Brain microvascular endothelial cell (primary cell): ENCODE results near the gene FAM20A.

Source experiments
- DNase-seq: peaks from one replicate; pipeline ENCODE4 v3.0.0-alpha.2; 2020
- H3K27ac ChIP-seq: fragments of 250-450 bp; sonication (Bioruptor Pico); 2 replicates; pipeline ENCODE4 v1.5.1; 2020; ENCODE audit warnings: mild to moderate bottlenecking, moderate library complexity
- H3K27me3 ChIP-seq: fragments of 250-450 bp; sonication (Bioruptor Pico); replicated peaks from 2 replicates; pipeline ENCODE4 v1.5.1; 2020; ENCODE audit warnings: mild to moderate bottlenecking
- H3K36me3 ChIP-seq: fragments of 250-450 bp; sonication (Bioruptor Pico); replicated peaks from 2 replicates; pipeline ENCODE4 v1.5.1; 2020; ENCODE audit warnings: mild to moderate bottlenecking
- H3K4me3 ChIP-seq: 2 replicates; pipeline ENCODE4 v1.5.1; 2011; ENCODE audit warnings: low read depth, mild to moderate bottlenecking, control low read depth, low read length, moderate library complexity
- in situ Hi-C: cut with HindIII; loops from 2 replicates; pipeline ENCODE4 v1.10.0; 2017; ENCODE audit warnings: low sequenced_read_pairs, low pct_ligation_motif_present
- TF ChIP-seq, protein P1 (sequence below): IDR thresholded peaks from 2 replicates; pipeline ENCODE4 v1.5.1; 2011; ENCODE audit warnings: low read depth, mild to moderate bottlenecking, moderate library complexity, low read length, control low read depth, inconsistent platforms; ENCODE audit errors: missing control alignments

FAM20A gene

GRCh38 chr17:68640242-68640989 lies 39.2 kb upstream of the FAM20A start:
- no peak overlapping the region for H3K27ac ChIP-seq
- TF ChIP-seq, protein P1, sequence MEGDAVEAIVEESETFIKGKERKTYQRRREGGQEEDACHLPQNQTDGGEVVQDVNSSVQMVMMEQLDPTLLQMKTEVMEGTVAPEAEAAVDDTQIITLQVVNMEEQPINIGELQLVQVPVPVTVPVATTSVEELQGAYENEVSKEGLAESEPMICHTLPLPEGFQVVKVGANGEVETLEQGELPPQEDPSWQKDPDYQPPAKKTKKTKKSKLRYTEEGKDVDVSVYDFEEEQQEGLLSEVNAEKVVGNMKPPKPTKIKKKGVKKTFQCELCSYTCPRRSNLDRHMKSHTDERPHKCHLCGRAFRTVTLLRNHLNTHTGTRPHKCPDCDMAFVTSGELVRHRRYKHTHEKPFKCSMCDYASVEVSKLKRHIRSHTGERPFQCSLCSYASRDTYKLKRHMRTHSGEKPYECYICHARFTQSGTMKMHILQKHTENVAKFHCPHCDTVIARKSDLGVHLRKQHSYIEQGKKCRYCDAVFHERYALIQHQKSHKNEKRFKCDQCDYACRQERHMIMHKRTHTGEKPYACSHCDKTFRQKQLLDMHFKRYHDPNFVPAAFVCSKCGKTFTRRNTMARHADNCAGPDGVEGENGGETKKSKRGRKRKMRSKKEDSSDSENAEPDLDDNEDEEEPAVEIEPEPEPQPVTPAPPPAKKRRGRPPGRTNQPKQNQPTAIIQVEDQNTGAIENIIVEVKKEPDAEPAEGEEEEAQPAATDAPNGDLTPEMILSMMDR: no peak
- H3K36me3 ChIP-seq: no peaks in the 10 kb centered on the region
- in situ Hi-C loops: no loop called here
- H3K27me3 ChIP-seq: no peaks in the 10 kb centered on the region
- no peak overlapping the region for H3K4me3 ChIP-seq
- no peak for DNase-seq

DNA sequence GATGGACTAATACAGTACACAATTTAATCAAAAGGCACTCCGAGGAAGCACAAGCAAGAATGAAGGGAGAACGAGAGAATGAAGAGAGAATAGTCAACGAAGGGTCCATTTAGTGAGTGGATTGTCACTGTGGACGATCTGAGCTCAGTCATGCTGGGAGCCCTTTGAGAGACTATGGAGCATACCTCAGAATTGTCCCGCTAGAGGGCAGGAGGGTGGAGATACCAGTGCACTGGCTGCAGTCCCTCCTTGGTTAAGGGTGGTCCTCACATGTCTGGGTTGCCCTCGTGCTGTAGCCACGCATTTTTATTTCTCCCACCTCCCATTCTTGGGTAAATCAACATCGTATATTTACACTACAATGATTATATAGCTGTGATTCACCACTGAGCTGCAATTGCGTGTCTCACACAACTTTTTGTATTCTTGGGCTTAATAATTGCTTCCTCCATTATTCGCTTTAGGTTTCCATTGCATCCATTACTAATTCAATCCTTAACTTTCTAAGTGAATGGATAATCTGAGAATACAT lies 33.2 kb upstream of the FAM20A start:
- in situ Hi-C loops: no loop called here
- Histone ChIP-seq H3K4me3 (no peak overlapping the region), H3K36me3 (no peaks in the 10 kb centered on the region), H3K27me3 (no peaks in the 10 kb centered on the region), H3K27ac (no peak overlapping the region)
- DNase-seq: no peak
- TF ChIP-seq, protein P1: no peak

GRCh38 chr17:68628576-68628957 lies 27.4 kb upstream of the FAM20A start:
- no peaks in the 10 kb centered on the region for H3K27me3 ChIP-seq
- in situ Hi-C loops: no loop called here
- no peaks in the 10 kb centered on the region for H3K36me3 ChIP-seq
- H3K4me3 ChIP-seq: no peak overlapping the region
- no peak overlapping the region for H3K27ac ChIP-seq
- TF ChIP-seq, protein P1: no peak
- DNase-seq: no peak

- H3K27me3 ChIP-seq: no peaks in the 10 kb centered on the region
- H3K36me3 ChIP-seq: no peaks in the 10 kb centered on the region
- no peak overlapping the region for H3K27ac ChIP-seq
- in situ Hi-C loops: no loop called here
- DNase-seq: no peak
- no peak overlapping the region for H3K4me3 ChIP-seq
- TF ChIP-seq, protein P1: no peak
Measured at GRCh38 chr17:68627956-68628575, 26.9 kb upstream of the FAM20A start.

DNA sequence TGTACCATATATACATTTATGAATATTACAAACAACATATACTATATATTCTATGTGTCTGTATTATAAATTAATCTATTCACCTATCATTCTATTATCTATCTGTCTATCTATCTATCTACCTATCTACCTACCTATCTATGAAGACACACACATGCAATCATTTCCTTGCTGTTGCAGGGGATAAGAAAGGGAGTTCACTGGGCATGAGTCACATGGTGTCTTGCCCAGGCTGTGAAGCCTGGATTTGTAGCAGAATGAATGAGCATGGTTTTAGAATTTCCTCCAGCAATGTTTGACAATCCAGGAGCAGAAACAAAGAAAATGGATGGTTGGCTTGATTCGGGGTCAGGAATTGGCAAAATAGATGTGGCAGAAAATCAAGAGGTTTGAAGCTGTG lies 23.2 kb upstream of the FAM20A start:
- in situ Hi-C loops: no loop called here
- H3K27me3 ChIP-seq: no peaks in the 10 kb centered on the region
- no peak overlapping the region for H3K4me3 ChIP-seq
- no peaks in the 10 kb centered on the region for H3K36me3 ChIP-seq
- H3K27ac ChIP-seq: no peak overlapping the region
- TF ChIP-seq, protein P1: no peak
- no peak for DNase-seq
